H1 (cell line): ENCODE results near the gene TSPAN32. TPM values are rescaled to one million over a fixed set of nuclear protein-coding genes. Genes with fewer than 3 reads are reported as not detected.

Experiments
- CTCF ChIA-PET: fragments of 300-600 bp; sonication (Branson Sonifier 250); formaldehyde crosslinking; loops from one replicate; lab custom pipeline; 2021; ENCODE audit not compliant: partially characterized antibody; lab: Charles Lee
- POLR2A ChIA-PET: fragments of 300-600 bp; sonication (Branson Sonifier 250); formaldehyde crosslinking; loops from one replicate; lab custom pipeline; 2021; ENCODE audit warnings: inconsistent platforms; ENCODE audit not compliant: partially characterized antibody; lab: Charles Lee
- DNase-seq, 2 experiments: peaks; one replicate each; pipeline versions ENCODE4 v3.0.0 to v3.0.0-alpha.2; 2010 to 2022; ENCODE audit warnings: low spot score in 2 of 2, low read depth in 1 of 2, mixed read lengths in 1 of 2
- FAIRE-seq: peaks from 2 replicates; lab custom pipeline; 2011; peaks lifted over from hg19 to GRCh38; lab: Jason Lieb, UNC
- H2AFZ ChIP-seq: 2 replicates; pipeline ENCODE4 v1.8.1; 2012; ENCODE audit warnings: low read length, inconsistent platforms
- H2AK5ac ChIP-seq: 2 replicates; pipeline ENCODE4 v1.6.1; 2013; ENCODE audit warnings: low read depth, low read length
- H2BK120ac ChIP-seq: replicated peaks from 2 replicates; pipeline ENCODE3; 2013; ENCODE audit warnings: low read depth, low read length, inconsistent platforms
- H2BK12ac ChIP-seq: 2 replicates; pipeline ENCODE4 v1.6.1; 2013; ENCODE audit warnings: low read depth, low read length
- H2BK15ac ChIP-seq: 2 replicates; pipeline ENCODE4 v1.6.1; 2013; ENCODE audit warnings: low read length
- H2BK20ac ChIP-seq: 2 replicates; pipeline ENCODE4 v1.6.1; 2013; ENCODE audit warnings: low read length
- H2BK5ac ChIP-seq: 2 replicates; pipeline ENCODE4 v1.6.1; 2013; ENCODE audit warnings: low read depth, low read length
- H3K14ac ChIP-seq: 2 replicates; pipeline ENCODE4 v1.6.1; 2013; ENCODE audit warnings: inconsistent platforms; ENCODE audit not compliant: insufficient read length
- H3K18ac ChIP-seq: 2 replicates; pipeline ENCODE4 v1.6.1; 2013; ENCODE audit warnings: low read length; ENCODE audit errors: extremely low read depth
- H3K23ac ChIP-seq: 2 replicates; pipeline ENCODE4 v1.6.1; 2013; ENCODE audit warnings: inconsistent platforms; ENCODE audit not compliant: insufficient read length
- H3K23me2 ChIP-seq: 2 replicates; pipeline ENCODE4 v1.6.1; 2013; ENCODE audit warnings: low read depth, low read length
- H3K27ac ChIP-seq: 2 replicates; pipeline ENCODE4 v1.6.1; 2011; ENCODE audit warnings: low read depth, low read length, inconsistent platforms
- H3K27me3 ChIP-seq, 4 experiments: replicated peaks in 1 of 4; 1 replicate in 1 of 4; 2 replicates in 3 of 4; pipeline versions ENCODE4 v1.6.1 to v1.8.1; 2011 to 2013; ENCODE audit warnings: low read length in 3 of 4, mild to moderate bottlenecking in 3 of 4, inconsistent platforms in 2 of 4, mixed read lengths in 2 of 4, moderate library complexity in 1 of 4; ENCODE audit not compliant: control insufficient read depth in 3 of 4, insufficient read depth in 3 of 4; ENCODE audit errors: extremely low read depth in 1 of 4
- H3K36me3 ChIP-seq, 4 experiments: 2 replicates each; pipeline versions ENCODE4 v1.6.1 to v1.8.1; 2011 to 2013; ENCODE audit warnings: mild to moderate bottlenecking in 4 of 4, low read length in 3 of 4, moderate library complexity in 2 of 4, control low read depth in 1 of 4, inconsistent platforms in 1 of 4; ENCODE audit not compliant: insufficient read depth in 4 of 4, control insufficient read depth in 2 of 4
- H3K4ac ChIP-seq: replicated peaks from 2 replicates; pipeline ENCODE3; 2013; ENCODE audit warnings: low read length, low read depth, mixed read lengths, inconsistent platforms; ENCODE audit not compliant: insufficient read length
- H3K4me1 ChIP-seq, 4 experiments: replicated peaks in 1 of 4; 1 replicate in 1 of 4; 2 replicates in 3 of 4; pipeline versions ENCODE4 v1.6.1 to v1.8.1; 2011 to 2013; ENCODE audit warnings: low read length in 3 of 4, inconsistent platforms in 2 of 4, mixed read lengths in 1 of 4; ENCODE audit not compliant: insufficient read depth in 4 of 4, control insufficient read depth in 3 of 4
- H3K4me2 ChIP-seq, 2 experiments: 2 replicates each; pipeline versions ENCODE4 v1.6.1 to v1.8.1; 2011 to 2013; ENCODE audit warnings: low read depth in 2 of 2, low read length in 2 of 2, control low read depth in 1 of 2, inconsistent platforms in 1 of 2, mild to moderate bottlenecking in 1 of 2; ENCODE audit not compliant: insufficient read depth in 1 of 2
- H3K4me3 ChIP-seq, 4 experiments: fragments of 200-600, 300-600 bp in 1 of 4; sonication (generic), shearing (Covaris generic), sonication (Bioruptor Twin) in 1 of 4; 2 replicates each; pipeline versions ENCODE4 v1.5.1 to v1.8.1; 2011 to 2016; ENCODE audit warnings: low read length in 4 of 4, low read depth in 3 of 4, control low read depth in 2 of 4, inconsistent platforms in 2 of 4, mild to moderate bottlenecking in 2 of 4, mixed read lengths in 1 of 4, moderate library complexity in 1 of 4; ENCODE audit not compliant: insufficient read depth in 2 of 4; ENCODE audit errors: extremely low read depth in 1 of 4
- H3K56ac ChIP-seq: replicated peaks from 2 replicates; pipeline ENCODE3; 2013; ENCODE audit warnings: low read depth, mild to moderate bottlenecking, mixed read lengths, low read length, inconsistent platforms; ENCODE audit not compliant: insufficient read length
- H3K79me1 ChIP-seq: 2 replicates; pipeline ENCODE4 v1.6.1; 2013; ENCODE audit warnings: low read depth, low read length, control low read depth
- H3K79me2 ChIP-seq, 2 experiments: 2 replicates each; pipeline versions ENCODE4 v1.6.1 to v1.8.1; 2012 to 2013; ENCODE audit warnings: low read length in 2 of 2, mild to moderate bottlenecking in 2 of 2, inconsistent platforms in 1 of 2; ENCODE audit not compliant: insufficient read depth in 2 of 2, control insufficient read depth in 1 of 2
- H3K9ac ChIP-seq, 4 experiments: replicated peaks in 1 of 4; 1 replicate in 1 of 4; 2 replicates in 3 of 4; pipeline versions ENCODE4 v1.6.1 to v1.8.1; 2011 to 2013; ENCODE audit warnings: low read depth in 3 of 4, low read length in 3 of 4, control low read depth in 2 of 4, mild to moderate bottlenecking in 2 of 4, moderate library complexity in 2 of 4, inconsistent platforms in 1 of 4; ENCODE audit errors: extremely low read depth in 1 of 4
- H3K9me3 ChIP-seq, 2 experiments: 2 replicates each; pipeline versions ENCODE4 v1.6.1 to v1.8.1; 2012 to 2013; ENCODE audit warnings: mild to moderate bottlenecking in 2 of 2, moderate library complexity in 2 of 2, control low read depth in 1 of 2, inconsistent platforms in 1 of 2, low read depth in 1 of 2, low read length in 1 of 2, mixed read lengths in 1 of 2; ENCODE audit not compliant: insufficient read depth in 2 of 2
- H4K20me1 ChIP-seq, 2 experiments: replicated peaks in 1 of 2; 2 replicates each; pipeline versions ENCODE3 to v1.8.1; 2011 to 2013; ENCODE audit warnings: inconsistent platforms in 2 of 2, low read length in 2 of 2, mild to moderate bottlenecking in 1 of 2; ENCODE audit not compliant: insufficient read depth in 2 of 2, control insufficient read depth in 1 of 2
- H4K5ac ChIP-seq: 2 replicates; pipeline ENCODE4 v1.6.1; 2013; ENCODE audit warnings: low read length, low read depth, mixed read lengths, inconsistent platforms; ENCODE audit not compliant: insufficient read length
- H4K8ac ChIP-seq: 2 replicates; pipeline ENCODE4 v1.8.0; 2013; ENCODE audit warnings: mild to moderate bottlenecking, moderate library complexity, low read length, inconsistent platforms; ENCODE audit not compliant: insufficient read depth; ENCODE audit errors: extremely low read depth
- H4K91ac ChIP-seq: replicated peaks from 2 replicates; pipeline ENCODE3; 2013; ENCODE audit warnings: low read length, mixed read lengths, inconsistent platforms; ENCODE audit not compliant: insufficient read length
- CBX5 ChIP-seq: fragments of 300-800, 300-1000 bp; sonication (generic); IDR thresholded peaks from 2 replicates; pipeline ENCODE4 v1.7.1; 2016; ENCODE audit warnings: antibody characterized with exemption, low read length, low read depth
- E2F6 ChIP-seq: IDR thresholded peaks from 2 replicates; pipeline ENCODE4 v1.6.1; 2012; ENCODE audit warnings: inconsistent platforms
- EGR1 ChIP-seq: IDR thresholded peaks from 2 replicates; pipeline ENCODE4 v1.6.1; 2011; ENCODE audit warnings: low read depth, low read length, borderline replicate concordance
- RNF2 ChIP-seq: fragments of 200-900, 300-1000 bp; sonication (generic); IDR thresholded peaks from 2 replicates; pipeline ENCODE4 v1.7.1; 2016; ENCODE audit warnings: borderline replicate concordance, low read depth, mild to moderate bottlenecking, antibody characterized with exemption, low read length; ENCODE audit not compliant: poor library complexity, severe bottlenecking; ENCODE audit errors: missing control alignments
- SP2 ChIP-seq: IDR thresholded peaks from 2 replicates; pipeline ENCODE4 v1.6.1; 2012; ENCODE audit warnings: mild to moderate bottlenecking, low read length, inconsistent platforms
- TBP ChIP-seq: IDR thresholded peaks from 2 replicates; pipeline ENCODE4 v1.6.1; 2011; ENCODE audit warnings: low read depth, low read length, improper control_type of control experiment
- USF2 ChIP-seq: IDR thresholded peaks from 2 replicates; pipeline ENCODE4 v1.6.1; 2011; ENCODE audit warnings: low read length, improper control_type of control experiment
- WGBS, 2 experiments: shearing (Covaris generic) in 1 of 2; methylation state at CpG; one replicate each; pipeline versions ENCODE4 v1.1.6 to v1.1.7; 2013 to 2015; ENCODE audit warnings: low lambda C conversion rate in 2 of 2, mixed read lengths in 2 of 2, inconsistent platforms in 1 of 2, low coverage in 1 of 2, missing lambda C conversion rate in 1 of 2; ENCODE audit not compliant: insufficient replicate concordance in 2 of 2, insufficient coverage in 1 of 2, insufficient read length in 1 of 2; ENCODE audit errors: extremely low coverage in 1 of 2, missing lambda C conversion rate in 1 of 2; 5-methylcytosine and 5-hydroxymethylcytosine counted together
- polyA plus RNA-seq, 7 experiments: library from polyadenylated mRNA; depleted of rRNA in 3 of 7; stranded (reverse) in 5 of 7; unstranded in 2 of 7; fragments of >200 nt in 5 of 7; fragments of 200-250 nt in 2 of 7; gene quantifications; 1 replicate in 5 of 7; 2 replicates in 1 of 7; 4 replicates in 1 of 7; pipeline versions ENCODE4 v1.2.1 to v1.2.3, GENCODE V29; 2011 to 2013; ENCODE audit warnings: missing spikeins in 2 of 7, mixed read lengths in 2 of 7
- total RNA-seq: library from RNA; stranded (reverse); fragmentation: NEBNext Ultra II Directional; extraction: Animal tissue kit (Norgen Biotek cat#: 25700); gene quantifications from 2 replicates; pipeline ENCODE4 v1.2.1, GENCODE V29; 2021
- TF ChIP-seq, protein P1 (sequence below): IDR thresholded peaks from 2 replicates; pipeline ENCODE4 v1.6.1; 2012; ENCODE audit warnings: inconsistent platforms

Gene TSPAN32
- total and polyA plus RNA-seq, 2 of the 8 experiments (the other 6 are each of a cell fraction or from before 2014, with no cell fraction given): not detected

DNA sequence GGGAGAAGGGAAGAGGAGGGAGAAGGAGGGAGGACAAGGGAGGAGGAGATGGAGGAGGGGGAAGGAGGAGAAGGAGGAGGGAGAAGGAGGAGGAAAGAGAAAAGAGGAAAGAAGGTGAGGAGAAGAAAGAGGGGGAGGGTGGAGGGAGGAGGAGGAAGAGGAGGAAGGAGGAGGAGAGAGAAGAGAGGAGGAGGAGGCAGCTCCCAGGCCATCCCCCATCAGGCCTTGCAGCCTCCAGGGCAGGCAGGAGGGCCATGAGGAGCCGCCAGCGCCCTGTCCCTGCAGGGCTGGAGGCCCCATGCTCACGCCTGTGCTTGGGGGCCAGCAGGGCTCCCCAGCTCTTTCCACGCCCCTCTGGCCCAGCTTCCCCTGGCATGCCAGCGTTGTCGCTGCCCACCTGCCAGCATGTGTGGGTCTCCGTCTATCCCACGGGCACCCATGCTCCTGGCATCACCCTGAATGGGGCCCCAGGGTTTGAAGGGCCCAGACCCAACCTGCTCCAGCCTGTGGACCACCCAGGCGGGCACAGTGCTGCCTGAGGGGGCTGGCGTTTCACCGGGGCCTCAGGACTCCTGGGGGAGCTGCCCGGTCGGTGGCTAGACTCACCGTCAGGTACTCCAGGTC, 5.2 kb downstream of the TSPAN32 start:
- Histone ChIP-seq H2BK5ac (no peak overlapping the region), H4K91ac (no peak overlapping the region), H3K79me2 (no peaks in the 10 kb centered on the region), H4K20me1 (peaks cover 0 to 5% of the 10 kb centered on the region in 2 experiments), H2BK12ac (no peak overlapping the region), H3K79me1 (no peaks in the 10 kb centered on the region), H2BK20ac (no peak overlapping the region), H3K23ac (no peak overlapping the region), H3K9me3 (no peaks in the 10 kb centered on the region), H3K4me3 (no peak overlapping the region), H3K27me3 (no peaks in the 10 kb centered on the region), H3K4me1 (peaks cover 0 to 3% (median 0%) of the 10 kb centered on the region in 4 experiments; a peak in 1 of 7 replicates), H3K9ac (no peak overlapping the region), H2BK120ac (no peak overlapping the region), H4K8ac (no peak overlapping the region), H3K56ac (no peak overlapping the region), H2AK5ac (no peak overlapping the region), H3K18ac (no peak overlapping the region), H2BK15ac (no peak overlapping the region), H3K23me2 (no peaks in the 10 kb centered on the region), H3K14ac (no peak overlapping the region), H3K4me2 (no peak overlapping the region), H3K36me3 (no peaks in the 10 kb centered on the region), H3K4ac (no peak overlapping the region), H3K27ac (no peak overlapping the region), H4K5ac (no peak overlapping the region), H2AFZ (no peak overlapping the region)
- TF ChIP-seq SP2: no peak
- no peak for TF ChIP-seq CBX5
- TF ChIP-seq, protein P1, sequence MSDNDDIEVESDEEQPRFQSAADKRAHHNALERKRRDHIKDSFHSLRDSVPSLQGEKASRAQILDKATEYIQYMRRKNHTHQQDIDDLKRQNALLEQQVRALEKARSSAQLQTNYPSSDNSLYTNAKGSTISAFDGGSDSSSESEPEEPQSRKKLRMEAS: no peak
- no peak for TF ChIP-seq EGR1
- TF ChIP-seq TBP: no peak
- no peak for TF ChIP-seq USF2
- TF ChIP-seq RNF2: no peak
- TF ChIP-seq E2F6: no peak
- DNase-seq (no peak), FAIRE-seq (no peak)
- WGBS, 2 experiments: 86% methylated on average over 13 of the region's 14 CpGs; no CpG with 5 or more reads in 1 of the 2 experiments
- CTCF ChIA-PET: interaction anchor here (1.6 to 14.9 kb wide), 16 partner anchors 10 to 225 kb away, joined by 4 to 333 read pairs (median 23); partner anchors contain the start of gene TSSC4
- POLR2A ChIA-PET: interaction anchor here (0.6 to 2.4 kb wide), 3 partner anchors 93 to 113 kb away, joined by 3 to 14 read pairs (median 10); partner anchors contain the start of gene TSSC4
